Raji (cell line): Measurements from ENCODE around the gene TOMT.

Experiments
- POLR2A ChIP-seq: IDR thresholded peaks from 2 replicates; pipeline ENCODE4 v1.6.1; 2011; ENCODE audit warnings: low read depth, low read length, control low read depth; ENCODE audit not compliant: insufficient read depth

Gene TOMT

DNA sequence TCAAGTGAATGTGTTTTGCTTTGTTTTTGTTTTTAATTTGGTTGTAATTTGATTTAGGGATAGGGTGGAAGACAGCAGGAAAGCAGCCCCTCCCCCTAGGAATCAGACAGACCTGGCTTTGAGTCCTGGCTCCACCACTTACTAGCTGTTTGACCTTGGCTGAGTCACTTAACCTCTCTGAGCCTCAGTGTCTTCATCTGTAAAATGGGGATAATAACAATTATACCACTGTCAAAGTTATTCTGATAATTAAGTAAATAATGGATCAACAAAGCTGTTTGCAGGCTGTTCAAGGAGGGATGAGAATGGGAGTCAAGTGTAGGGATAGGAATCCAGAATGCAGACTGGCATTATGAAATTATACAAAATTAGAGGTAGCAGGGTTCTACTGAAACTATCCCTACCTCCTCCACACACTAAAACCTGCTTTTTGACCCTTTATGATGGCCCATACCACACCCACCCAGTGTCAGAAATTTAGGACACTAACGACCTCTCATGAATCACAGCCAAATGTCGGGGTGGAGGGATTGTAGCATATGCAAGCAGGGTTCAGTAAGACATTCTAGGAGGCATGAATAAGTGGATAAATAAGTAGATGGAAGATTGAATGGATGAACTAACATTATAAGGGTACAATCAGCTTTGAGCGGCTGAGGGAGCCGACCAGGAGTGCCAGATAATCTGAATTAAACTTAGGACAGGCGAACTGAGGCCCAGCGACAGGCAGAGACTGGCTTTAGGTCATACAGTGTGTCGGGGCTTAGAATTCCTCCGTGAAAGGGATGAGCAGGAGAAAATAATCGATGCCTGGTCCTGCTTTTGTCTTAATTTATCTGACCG lies 5.8 kb downstream of the TOMT start:
- no peak for TF ChIP-seq POLR2A

DNA sequence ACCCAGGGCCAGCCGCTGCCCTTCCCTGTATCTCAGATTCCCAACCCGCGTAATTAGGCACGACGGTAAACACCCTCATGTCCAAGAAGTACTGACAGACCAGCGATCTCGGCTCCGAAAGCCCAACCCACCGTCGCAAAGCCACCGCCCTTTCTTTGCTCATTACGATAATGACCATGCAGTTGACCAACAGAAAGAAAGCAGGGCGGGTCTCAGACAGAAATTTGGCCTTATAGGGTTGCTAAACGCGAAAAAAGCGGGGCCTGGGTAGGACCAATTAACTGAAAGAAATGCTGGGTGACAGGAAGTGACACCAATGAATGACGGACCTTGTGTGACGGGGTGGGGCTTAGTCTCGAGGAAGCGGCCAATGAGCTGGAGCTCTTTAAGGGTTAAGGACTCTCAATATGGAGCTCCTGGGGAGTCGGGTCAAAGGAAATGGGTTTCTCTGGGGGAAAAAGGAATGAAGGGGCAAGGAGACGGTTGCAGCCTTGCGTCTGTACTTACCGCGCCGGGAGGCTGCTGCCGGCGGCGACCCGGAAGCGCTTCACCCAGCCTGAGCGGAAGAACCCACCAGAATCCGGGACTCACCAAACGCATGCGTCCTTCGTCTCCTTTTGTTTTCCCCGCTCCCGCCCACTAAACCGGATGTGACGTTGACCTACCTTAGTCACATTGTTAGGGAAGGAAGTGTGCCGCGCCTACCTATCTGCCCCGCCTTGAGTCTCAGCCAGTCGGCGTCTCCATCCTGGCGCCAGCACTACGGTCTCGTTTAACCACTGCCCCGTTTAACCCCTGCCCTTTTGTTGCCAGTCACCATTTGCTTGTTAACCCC lies 6.6 kb downstream of the TOMT start, which contains the start of gene ANAPC15:
ANAPC15 (minus strand) TSS at position 553 of the 835 bp plus-strand sequence. CDS start 1,419 bp downstream, outside the sequence.
- TF ChIP-seq POLR2A = peak; percentile 100

DNA sequence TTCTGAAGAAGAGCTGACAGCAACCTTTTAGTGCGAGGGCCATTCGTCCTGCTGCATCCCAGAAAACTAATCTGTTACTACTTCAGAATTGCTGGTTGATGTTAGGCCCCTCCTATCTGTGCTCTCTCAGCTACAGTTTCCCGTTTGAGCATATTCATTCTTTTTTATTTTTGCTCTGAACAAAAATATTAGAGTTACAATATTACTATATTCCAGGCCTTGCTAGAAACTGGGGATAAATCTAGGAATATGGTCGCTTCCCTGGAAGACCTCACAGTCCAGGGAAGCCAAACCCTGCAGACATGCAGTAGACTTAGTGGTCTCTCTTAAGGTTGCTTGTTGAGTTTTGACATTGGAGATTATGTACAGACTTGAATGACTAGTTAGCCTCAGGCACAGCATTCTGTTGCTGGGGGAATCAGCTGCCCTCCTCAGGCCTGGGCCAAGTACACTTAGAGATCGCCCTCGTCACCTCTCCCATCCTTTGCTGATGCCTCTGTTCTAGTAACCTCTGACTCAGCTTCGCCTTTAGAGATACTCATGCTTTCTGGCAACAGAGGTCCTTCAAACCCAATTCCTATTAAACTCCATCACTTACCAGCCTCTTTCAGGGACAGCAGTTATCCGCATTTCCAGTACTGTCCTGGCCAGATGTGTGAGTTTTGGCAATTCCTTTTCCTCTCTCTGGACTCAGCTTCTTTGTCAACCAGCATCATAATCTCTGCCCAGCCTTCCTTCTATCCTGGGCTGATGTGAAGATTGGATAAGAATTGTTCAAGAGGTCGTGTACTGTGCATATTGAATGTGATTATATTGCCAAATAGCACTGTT lies 7.5 kb downstream of the TOMT start:
- no peak for TF ChIP-seq POLR2A

- TF ChIP-seq POLR2A = no peak
These were observed 8.8 kb downstream of the TOMT start for GRCh38 chr11:72114570-72114969.

DNA sequence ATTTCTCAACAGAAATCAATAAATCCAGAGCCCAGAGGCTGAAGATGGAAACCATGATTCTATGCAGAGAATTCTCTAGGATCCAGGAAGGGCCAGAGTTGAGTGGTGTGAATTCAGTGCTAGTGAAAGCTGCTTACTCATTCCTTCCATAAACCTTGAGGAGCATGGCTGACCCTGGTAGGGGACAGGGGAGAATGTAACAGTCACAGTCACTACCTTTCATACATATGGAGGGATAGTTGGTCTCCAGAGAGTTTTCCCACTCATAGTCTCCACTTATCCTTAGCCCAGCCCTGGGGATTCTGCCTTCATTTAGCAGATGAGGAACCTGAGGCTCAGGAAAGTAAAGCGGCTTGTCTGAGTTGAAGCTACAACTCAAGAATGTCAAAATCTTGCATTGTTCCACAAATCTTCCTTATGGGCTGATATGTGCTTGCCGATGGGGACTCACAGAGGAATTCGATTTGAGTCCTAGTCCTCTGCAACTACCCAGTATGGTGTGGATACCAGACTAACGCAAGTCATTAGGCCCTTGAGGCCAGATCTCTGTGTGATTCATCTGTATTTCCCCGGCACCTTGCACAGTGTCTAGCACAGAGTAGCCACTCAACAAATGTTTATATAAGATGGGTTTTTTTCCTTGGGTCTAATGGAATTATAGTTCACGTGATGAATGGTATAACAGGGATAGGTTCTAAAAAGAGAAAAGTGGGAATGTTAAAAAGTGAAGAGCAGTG lies 10.5 kb downstream of the TOMT start:
- TF ChIP-seq POLR2A = no peak

DNA sequence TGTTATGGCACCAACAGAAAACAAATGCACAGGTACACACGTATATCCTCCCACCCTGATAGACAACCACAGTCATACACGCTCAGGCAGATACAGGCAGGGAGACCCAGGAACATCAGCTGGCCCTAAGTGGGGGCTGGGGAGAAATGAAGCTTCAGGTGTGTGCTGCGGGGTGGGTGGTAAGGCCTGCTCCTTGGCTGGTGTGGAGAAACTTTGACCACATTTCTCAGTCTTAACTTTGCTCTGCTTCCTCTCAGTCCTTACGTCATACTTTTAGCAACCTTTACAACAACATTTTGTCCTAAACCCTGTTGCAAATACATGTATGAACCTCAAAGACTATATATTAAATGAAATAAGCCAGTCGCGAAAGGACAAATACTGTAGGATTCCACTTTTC lies 13.5 kb downstream of the TOMT start:
- TF ChIP-seq POLR2A = no peak

GRCh38 chr11:72120930-72121329 lies 15.2 kb downstream of the TOMT start:
- TF ChIP-seq POLR2A = no peak

DNA sequence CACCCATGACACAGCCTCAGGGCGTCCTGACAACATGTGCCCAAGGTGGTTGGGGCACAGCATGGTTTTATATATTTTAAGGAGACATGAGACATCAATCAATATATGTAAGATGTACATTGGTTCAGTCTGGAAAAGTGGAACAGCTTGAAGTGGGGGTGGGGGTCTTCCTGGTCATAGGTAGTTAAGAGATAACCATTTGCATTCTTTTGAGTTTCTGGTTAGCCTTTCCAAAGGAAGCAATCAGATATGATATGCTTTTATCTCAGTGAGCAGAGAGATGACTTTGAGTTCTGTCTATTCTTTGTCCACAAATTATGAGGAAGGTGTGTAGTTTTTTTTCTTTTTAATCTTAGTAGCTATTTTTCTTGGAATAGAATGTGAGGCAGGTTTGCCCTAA lies 16.9 kb downstream of the TOMT start:
- no peak for TF ChIP-seq POLR2A

DNA sequence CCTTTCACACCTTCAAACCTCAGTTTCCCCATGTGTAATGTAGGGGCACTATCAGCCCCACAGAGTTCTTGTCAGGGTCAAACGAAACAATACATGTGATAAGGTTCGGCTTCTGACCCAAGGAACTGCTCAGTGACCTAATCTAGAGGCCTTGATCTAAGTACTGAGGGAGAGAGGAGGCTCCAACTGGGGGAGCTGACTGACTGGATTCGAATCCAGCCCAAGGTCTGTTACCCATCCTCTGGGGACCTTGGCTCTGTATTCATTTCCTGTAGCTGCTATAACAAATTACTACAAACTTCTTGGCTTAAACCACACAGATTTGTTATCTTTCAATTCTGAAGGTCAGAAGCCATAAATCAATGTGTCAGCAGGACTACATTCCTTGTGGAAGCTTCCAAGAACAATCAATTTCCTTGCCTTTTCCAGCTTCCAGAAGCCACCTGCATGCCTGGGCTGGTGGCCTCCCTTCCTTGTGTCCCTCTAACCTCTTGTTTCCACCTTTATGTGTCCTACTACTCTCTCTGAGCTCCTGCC lies 17.5 kb downstream of the TOMT start:
- TF ChIP-seq POLR2A = no peak

GRCh38 chr11:72124046-72124445 lies 18.3 kb downstream of the TOMT start:
- TF ChIP-seq POLR2A = no peak

GRCh38 chr11:72125956-72126355 lies 20.2 kb downstream of the TOMT start:
- TF ChIP-seq POLR2A = no peak

GRCh38 chr11:72127923-72128322 lies 22.2 kb downstream of the TOMT start:
- TF ChIP-seq POLR2A = no peak

GRCh38 chr11:72129381-72129780 lies 23.7 kb downstream of the TOMT start:
- TF ChIP-seq POLR2A = no peak

GRCh38 chr11:72132646-72133045 lies 26.9 kb downstream of the TOMT start:
- TF ChIP-seq POLR2A = no peak
